Measurements from ENCODE around the gene ADCK2.
"Not testable (repeated sequence)": the region's sequence is repeated elsewhere in the genome, so short reads cannot be mapped to it uniquely, and the experiment has no call there.

Gene ADCK2, protein sequence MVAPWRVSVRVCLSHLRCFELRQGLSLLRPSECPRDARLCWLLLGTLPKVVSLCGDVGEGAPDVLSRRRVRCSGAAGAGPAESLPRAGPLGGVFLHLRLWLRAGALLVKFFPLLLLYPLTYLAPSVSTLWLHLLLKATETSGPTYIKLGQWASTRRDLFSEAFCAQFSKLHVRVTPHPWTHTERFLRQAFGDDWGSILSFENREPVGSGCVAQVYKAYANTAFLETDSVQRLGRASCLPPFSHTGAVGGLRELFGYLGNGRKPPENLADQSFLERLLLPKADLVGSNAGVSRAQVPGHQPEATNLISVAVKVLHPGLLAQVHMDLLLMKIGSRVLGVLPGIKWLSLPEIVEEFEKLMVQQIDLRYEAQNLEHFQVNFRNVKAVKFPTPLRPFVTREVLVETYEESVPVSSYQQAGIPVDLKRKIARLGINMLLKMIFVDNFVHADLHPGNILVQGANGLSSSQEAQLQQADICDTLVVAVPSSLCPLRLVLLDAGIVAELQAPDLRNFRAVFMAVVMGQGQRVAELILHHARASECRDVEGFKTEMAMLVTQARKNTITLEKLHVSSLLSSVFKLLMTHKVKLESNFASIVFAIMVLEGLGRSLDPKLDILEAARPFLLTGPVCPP

DNA sequence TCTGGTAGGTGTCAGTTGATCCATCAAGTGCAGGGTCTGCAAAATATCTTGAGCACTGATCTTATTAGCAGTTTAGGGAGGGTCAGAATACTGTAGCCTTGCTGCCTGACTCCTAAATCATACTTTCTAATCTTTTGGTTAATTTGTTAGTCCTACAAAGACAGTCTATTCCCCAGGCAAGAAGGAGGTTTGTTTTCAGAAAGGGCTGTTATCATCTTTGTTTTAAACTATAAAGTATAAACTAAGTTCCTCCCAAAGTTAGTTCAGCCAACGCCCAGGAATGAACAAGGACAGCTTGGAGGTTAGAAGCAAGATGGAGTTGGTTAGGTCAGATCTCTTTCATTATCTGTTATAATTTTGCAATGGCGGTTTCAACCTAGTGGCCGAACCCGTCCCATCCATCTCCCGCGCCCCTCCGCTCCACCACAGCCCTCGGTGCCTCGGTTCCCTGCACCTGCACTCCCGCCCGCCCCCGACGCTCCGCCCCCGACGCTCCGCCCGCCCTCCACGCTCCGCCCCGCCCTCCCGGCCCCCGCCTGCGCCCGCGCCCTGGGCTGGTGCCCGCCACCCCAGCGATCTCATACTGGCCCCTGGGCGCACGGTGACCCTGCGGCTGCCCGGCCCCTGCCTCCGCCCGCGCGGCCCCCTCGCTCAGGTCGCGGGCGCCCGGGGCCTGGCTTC, at the start of gene ADCK2:
TSS of gene ADCK2 (plus strand) at position 564 of the 681 bp plus-strand sequence. CDS start 386 bp downstream, outside the sequence.
- peak; percentile 72 for DNase-seq

DNA sequence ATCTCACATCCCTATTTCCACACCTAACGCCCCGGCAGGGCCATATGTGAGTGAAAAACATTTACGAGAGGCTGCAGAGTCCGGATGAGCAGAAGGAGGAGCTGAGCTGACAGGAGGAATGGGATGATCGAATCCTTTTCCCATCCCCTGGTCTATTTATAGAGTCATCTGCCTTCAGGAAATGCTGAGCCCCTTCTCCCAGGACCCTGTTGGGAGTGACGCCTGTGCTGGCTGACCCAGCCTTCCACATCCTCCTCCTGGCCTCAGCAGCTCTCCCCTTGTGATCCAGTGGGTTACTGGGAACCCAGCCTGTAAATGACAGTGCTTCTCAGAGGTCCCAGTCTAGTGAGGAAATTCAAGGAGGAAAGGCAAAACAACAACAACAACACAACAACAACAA, 48.8 kb upstream of the ADCK2 start:
- DNase-seq = peak; percentile 77

DNA sequence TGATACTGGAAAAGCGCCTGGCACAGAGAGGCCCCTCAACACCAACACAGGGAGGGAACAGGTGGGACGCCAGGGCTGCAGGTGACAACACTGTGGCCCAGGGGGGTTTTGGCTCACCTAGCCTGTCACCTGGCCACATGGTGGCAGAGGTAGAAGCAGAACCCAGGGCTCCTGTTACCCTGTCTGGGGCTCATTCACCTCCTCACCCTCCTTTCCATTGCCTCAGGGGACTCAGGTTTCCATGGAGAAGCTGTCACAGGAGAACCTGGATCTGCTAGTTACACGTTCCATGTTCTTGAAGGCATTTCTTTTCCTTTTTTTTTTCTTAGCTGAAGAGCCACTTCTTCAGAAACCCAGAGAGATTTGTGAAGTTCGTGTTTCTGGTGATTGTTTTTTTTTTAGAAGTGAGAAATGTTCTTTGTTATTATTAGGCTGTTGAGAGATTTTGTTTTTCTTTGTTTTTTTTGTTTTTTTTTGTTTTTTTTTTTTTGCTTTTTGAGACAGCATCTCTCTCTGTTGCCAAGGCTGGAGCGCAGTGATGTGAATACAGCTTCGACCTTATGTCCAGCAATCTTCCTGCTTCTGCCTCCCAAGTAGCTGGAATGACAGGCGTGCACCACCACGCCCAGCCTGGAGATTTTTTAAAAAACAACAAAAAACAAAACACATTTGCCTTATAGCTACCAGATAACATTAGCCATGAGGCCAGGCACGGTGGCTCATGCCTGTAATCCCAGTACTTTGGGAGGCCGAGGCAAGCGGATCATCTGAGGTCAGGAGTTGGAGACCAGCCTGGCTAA, 48.2 kb upstream of the ADCK2 start:
- no peak for DNase-seq

DNA sequence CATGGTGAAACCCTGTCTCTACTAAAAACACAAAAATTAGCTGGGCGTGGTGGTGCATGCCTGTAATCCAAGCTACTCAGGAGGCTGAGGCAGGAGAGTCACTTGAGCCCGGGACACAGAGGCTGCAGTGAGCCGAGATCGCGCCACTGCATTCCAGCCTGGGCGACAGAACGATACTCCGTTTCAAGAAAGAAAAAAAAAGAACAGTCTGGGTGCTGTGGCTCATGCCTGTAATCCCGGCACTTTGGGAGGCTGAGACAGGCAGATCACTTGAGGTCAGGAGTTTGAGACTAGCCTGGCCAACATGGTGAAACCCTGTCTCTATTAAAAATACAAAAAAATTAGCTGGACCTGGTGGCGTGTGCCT, 47.6 kb upstream of the ADCK2 start:
- not testable (repeated sequence) for DNase-seq

DNA sequence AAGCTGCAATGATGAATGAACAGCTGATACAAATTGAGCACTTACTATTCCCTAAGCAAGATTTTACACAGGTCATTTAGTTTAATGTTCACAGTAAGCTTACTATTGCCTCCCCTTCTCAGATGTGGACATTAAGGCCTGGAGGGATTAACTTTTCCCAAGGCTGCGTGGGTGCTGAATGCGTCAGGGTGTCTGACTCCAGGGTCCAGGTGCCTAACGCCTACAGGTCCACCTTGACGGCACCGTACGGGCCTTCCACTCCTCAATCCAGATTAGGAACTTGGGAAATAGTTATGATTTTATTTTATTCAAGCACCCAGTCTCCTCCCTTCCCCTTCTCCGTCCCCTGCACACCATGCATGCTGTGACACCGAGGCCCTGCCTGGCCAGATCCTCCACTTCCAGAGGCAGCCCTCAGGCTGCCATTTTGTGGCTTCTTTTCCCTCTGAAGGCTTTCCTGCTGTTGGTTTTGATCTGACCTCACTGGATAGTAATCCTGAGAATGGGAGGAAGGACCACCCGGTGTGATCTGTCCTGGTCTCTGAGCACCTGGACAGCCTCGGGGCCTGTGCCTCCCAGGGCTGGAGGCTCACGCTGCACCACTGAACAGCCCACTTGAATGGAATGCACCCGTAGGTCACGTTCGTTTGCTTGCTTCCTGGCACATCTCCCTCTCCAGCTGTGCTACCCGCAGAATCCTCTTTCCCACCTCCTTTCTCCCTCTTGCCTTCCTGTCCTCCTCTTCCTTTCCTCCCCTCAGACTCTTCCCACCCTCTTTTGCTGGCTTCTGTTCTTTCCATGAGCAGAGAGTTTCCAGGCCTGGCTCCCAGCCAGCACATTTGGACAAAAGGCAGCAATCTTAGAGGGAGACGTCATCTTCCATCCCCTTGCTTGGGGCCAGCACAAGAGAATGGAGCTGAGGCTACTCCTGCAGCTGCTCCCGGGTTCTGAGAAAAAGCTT, 46.6 kb upstream of the ADCK2 start:
- peak; percentile 99 for DNase-seq

DNA sequence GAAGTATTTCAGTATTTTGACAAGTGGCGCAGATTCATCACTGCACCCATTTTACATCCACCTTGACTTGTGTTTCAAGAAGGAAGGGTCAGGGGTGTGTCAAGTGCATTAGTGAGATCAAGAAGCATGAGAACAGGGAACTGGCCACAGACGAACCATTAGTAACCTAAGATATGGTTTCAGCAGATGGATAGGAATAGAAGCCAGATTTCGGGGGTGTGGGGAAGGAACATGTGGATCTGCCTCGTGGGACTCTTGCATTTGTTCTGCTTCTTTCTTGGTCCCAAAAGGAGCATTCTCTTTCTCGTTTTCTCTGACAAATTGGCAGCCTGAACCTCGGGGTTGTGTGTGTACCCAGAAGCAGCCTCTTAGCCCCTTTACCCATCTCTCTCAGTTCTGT, 41.7 kb upstream of the ADCK2 start:
- DNase-seq = no peak

DNA sequence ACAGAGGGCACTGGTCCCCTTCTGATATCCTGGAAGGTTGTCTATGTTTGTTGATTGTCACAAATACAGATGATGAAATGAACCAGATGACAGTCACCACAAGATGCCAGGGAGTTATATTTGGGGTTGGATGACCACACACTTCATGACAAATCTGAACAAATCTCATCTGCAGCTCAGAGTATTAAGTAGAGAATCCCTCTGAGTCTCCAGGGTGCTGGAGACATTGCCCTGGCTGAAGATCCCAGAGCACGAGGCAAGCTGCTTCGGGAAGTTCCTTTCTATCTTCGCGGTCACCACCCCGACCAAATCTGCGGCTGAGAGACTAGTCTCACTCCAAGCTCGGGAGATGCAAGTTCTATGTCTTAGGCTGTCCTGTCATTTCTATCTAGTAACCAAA, 41.1 kb upstream of the ADCK2 start:
- DNase-seq = no peak

DNA sequence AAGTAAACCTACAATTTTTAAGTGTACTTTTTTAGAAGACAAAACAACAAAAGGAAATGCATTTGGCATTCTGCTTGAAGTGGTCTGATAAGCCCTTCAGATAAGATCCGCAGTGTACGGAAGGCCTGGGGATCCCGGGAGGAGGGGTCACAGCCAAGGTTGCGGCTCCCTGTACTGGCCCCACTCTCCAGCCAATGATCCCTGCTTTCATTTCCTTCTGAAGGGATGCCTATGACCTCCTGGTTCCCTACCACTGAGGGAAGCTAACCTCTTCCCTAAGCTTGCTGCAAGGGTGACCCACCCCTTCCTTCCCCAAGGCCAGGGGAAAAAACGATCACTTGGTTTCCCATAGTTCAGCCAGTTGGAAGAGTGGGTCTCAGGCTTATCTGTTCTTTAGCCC, 37.4 kb upstream of the ADCK2 start:
- DNase-seq = no peak

DNA sequence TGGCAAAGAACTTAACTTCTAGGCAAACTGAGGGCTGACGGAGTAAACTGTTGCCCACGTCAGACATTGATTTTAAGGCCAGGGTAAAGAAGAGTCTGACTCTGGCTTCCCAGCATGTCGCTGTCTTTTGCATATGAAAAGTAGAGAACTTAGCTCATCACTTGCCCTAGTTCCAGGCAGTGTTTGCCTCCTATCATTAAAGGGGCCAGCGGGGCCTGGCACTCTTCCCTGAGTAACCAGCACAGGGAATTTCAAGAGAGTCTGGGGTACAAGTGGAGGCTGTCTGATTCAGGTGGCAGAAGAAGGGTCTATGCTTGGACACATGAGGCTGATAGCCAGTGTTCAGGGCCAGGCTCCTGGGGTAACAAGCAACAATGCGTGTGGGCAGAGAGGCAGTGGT, 36.9 kb upstream of the ADCK2 start:
- no peak for DNase-seq

DNA sequence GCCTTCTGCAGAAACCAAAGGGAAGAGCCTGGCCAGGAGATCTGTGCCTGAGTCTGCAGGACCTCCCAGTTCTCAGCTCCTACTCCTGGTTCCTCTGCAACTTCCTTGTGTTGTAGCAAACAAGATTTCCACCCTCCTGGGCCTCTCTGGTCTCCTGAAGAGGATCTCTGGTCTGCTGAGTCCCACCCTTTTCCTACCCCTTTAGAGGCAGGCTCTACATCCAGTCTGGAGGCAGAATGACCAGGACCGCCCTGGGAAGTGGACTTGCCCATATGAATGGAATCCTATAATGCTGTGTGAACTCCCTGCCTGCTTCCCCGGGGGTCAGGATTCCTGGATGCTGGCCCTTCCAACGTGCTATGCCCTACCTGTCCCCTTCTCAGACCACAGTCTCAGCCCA, 35.3 kb upstream of the ADCK2 start:
- DNase-seq = no peak

DNA sequence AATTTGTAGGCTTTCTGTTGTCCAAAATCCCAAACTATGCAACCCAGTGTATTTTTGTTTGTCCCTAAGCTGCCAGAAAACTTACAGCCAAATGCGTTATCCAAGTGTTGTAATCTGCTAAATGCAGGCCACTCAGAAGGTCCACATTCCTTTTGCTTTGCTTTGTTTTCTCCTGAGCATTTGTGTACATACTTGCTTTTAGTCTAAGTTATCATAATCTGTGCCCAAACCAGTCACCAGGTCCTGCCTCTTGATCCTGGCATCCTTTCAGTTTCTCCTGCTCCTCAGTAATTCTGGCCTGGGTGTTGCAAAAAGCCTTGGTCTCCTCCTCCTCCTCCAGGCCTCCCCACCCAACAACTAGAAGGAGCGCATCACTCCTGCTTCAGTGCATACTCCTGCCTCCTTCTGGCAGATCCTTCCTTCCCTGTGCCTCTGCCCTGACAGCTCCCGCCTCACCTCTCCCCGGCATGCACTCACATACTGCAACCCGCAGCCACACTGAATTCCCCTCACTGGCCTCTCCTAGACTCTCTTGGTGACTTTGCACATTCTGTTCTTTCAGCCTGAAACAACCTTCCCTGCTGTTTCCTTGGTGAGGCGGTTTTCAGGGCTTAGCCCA, 34.5 kb upstream of the ADCK2 start:
- DNase-seq = peak; percentile 70

DNA sequence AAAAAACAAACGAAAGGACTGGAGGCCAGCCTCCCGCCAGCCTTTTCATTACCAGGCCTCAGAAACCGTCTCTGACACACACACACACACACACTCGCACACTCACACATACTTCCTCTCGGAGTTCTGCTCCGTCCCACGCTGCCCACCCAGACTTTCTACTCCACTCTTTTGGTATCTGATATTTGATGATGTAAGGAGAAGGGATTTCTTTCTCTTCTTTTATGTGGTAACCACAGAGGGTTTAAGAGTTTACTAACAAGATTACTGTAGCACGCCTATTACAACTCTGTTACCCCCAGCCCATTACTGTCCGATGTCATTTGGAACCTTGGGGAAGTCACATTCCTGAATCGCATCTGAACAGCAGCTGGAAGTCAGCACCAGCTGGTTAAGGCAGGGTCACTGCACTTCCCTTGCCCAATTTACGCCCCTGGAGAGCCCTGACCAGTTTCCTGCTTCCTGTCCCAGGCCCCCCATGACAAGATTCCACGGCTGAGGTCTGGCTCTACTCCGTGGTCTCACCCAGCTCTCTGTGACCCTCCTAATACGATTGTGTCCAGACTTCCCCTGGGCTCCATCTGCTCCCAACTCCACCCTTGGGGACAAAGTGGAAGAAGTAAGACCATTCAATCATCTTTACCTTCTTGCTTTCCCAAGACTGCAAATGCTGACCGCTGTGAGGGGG, 33.2 kb upstream of the ADCK2 start:
- peak; percentile 75 for DNase-seq

DNA sequence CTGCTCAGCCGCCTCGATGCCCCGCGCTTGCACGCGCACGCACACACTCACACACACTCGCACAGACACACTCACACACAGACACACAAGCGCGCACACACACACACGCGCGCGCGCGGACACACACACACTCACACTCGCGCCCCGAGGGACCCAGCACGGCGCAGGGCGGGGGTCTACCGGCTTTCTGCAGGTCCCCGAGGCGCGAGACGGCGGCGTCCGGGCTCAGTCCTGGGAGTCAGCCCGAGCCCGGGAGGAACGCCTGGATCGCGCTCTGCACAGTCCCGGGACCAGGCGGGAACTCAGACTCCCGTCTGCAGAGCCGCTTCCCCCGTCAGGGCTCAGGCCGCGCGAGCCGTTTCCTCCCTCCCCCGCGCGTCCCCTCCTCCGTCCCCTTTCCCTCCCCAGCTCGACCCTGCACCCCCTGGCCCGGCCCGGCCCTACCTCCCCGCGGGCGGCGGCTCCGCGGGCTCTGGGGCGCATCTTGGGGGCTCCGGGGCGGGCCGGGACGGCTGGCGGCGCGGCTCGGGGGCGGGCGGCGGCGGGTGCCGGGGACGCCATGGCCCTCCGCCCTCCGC, 32.6 kb upstream of the ADCK2 start:
- peak; percentile 80 for DNase-seq

DNA sequence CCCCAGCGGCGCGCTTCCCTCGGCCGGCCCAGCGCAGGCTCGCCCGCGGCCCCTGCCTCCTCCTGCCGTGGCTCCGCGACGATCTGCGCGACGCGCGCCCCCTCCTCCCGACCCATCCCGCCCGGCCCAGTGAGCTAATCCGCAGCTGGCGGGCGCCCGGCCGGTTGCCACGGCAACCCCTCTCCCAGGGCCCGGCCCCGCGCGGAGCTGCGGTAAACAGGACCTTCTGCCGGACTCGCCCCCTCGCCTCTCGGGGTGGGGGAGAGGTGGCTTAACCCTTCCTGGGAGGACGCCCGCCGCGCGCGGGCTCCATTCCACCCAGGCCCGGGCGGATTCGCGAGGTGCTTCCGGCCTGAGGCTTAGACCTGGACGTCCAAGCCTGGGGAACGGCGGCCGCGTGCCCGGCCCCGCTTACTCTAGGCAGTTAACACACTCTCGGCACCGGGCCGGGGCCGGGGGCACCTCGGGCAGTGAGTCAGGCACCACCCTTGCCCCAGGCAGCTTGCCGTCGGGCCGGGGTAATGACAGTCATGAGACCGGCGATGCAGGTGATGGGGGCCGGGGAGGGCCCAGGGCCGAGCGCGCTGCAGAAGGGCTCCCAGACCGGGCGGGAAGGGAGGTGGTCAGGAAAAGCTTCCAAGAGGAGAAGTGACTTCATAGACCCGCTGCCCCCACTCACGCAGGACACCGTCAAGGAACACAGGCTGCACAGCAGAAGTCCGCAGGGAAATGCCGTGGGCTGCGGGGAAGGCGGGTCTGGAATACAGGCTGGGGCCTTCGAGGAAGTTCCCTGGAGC, 31.8 kb upstream of the ADCK2 start, which contains the start of gene DENND2A:
TSS of gene DENND2A (minus strand) at position 87 of the 797 bp plus-strand sequence. CDS start 38,416 bp downstream, outside the sequence.
- peak; percentile 92 for DNase-seq

DNA sequence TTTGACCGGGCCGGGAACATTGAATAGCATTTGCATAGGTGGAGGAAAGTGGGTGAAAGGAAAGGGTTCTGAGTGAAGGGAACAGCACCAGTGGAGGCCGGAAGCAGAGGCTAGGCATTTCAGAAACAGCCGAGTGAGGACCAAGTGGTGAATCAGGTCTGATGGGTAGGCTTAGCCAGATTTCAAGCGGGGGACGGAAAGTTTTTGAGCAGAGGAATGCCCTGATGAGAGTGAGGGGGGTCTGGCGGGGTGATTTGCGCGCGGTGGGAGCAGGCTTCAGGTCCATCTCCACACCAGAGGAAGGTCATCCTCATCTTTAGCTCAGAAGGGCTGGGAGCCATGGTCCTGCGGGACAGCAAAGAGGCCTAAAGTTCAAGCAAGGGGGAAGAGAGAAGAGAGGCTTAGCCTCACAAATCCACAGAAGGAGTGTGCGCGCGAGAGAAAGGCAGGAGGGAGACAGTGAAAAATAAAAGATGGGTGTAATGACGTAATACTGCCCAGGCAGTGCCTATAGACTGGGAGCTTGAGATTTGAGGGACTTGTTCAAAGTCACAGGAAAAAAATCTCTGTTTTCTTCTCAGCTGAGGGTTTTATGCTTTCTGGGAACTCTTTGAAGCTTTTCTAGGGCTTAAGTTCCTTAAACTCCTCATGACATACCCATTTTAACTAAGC, 31.1 kb upstream of the ADCK2 start:
- DNase-seq = no peak

DNA sequence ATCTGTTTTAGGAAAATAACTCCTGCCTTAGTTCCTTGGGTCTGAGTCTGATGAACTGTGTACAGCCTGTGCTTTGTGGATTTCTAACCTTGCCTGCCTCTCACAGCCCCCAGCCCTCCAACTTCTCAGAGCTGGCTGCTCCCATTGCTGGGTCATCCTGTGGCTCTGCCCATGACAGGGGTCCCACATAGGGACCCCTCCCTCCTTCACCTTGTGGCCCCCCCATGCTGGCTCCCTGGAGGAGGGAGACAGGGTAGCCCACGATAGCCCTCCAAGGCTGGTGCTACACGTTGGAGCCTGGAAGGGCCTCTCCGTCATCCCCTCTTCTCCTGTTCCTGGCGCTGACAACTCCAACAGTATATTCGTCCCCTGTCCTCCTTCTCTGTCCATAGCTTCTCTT, 29.3 kb upstream of the ADCK2 start:
- no peak for DNase-seq

DNA sequence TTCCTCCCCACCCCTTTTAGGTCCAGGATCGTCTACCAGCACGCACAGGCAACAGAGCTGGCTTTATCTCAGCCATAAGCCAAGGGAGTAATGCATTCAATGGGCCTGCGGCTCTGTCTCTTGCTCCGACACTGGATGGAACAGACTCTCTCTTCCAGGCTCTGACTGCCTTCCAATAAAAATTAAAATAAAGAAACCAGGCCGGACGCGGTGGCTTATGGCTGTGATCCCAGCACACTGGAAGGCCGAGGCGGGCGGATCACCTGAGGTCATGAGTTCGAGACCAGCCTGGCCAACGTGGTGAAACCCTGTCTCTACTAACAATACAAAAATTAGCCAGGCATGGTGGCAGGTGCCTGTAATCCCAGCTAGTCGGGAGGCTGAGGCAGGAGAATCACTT, 28.0 kb upstream of the ADCK2 start:
- DNase-seq = not testable (repeated sequence)

DNA sequence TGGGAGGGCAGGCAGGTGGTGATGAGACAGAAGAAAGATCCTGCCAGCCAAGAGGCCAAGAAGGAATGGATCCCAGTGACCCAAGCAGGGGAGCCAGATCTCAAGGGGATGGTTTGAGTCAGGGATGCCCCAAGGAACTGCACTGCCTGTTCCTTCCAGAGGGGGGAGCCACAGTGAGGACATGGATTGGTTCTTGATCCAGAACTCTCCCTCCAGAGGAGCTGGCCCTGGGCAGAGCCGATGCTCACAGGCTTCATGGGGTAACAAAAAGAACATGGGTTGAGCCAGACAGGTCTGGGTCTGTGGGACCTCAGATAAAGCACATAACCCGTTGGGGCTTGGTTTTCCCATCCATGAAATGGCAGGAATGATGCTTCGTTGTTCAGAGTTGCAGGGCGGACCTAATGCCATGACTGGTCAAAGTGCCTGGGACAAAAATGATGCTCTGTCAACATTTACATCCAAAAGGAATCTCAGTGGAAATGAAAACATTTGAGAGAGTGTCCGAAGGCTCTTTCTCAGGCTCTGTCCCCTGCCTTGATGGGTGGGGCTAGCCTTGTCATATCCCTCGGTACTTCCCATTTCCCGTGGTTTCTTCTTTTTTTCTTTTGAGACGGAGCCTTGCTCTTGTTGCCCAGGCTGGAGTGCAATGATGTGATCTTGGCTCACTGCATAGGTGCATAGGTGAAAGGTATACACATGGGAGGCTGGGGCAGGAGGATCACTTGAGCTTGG, 27.4 kb upstream of the ADCK2 start:
- DNase-seq = no peak

All from right forelimb (tissue), 1 donor.